Astrocyte (in vitro differentiated cells and primary cell): ENCODE results near the gene OPRL1.

ENCODE experiments used
- CTCF ChIP-seq: IDR thresholded peaks from 2 replicates; pipeline ENCODE4 v1.5.1; 2011; ENCODE audit warnings: low read depth, mild to moderate bottlenecking, inconsistent platforms, low read length, moderate library complexity; ENCODE audit not compliant: insufficient read depth
- EZH2 ChIP-seq: IDR thresholded peaks from 2 replicates; pipeline ENCODE4 v1.6.1; 2012; ENCODE audit warnings: mild to moderate bottlenecking, low read length, inconsistent platforms; ENCODE audit not compliant: insufficient read depth

GRCh38 chr20:64036346-64037198 is 43.3 kb upstream of the OPRL1 start:
- no peak for TF ChIP-seq CTCF
- TF ChIP-seq EZH2, result no peak
